ENCODE results near the gene NT5DC1. TPM values are rescaled to one million over a fixed set of nuclear protein-coding genes. Genes with fewer than 3 reads are reported as not detected.

The NT5DC1 gene
- polyA plus RNA-seq, 1 donor from 2014 or later: 1.3 TPM

- H4K20me1 ChIP-seq (ENCODE audit: insufficient read depth): no peaks in the 10 kb centered on the region
- no peaks in the 10 kb centered on the region for H3F3A ChIP-seq (ENCODE audit: insufficient read depth, low read length, poor library complexity, severe bottlenecking)
- no peaks in the 10 kb centered on the region for H3K27me3 ChIP-seq (ENCODE audit: insufficient read depth, low read depth, low read length)
- TF ChIP-seq MXI1 (conservative IDR thresholded peaks at IDR 0.05; ENCODE audit: poor library complexity, severe bottlenecking) (no peak), POLR2AphosphoS5 (IDR thresholded peaks at IDR 0.05) (no peak), TAF1 (IDR thresholded peaks at IDR 0.05; ENCODE audit: low read depth) (no peak), CTCF (IDR thresholded peaks at IDR 0.05; ENCODE audit: poor library complexity, severe bottlenecking) (no peak), SMC3 (conservative IDR thresholded peaks at IDR 0.05; ENCODE audit: poor library complexity) (no peak), EZH2 (IDR thresholded peaks at IDR 0.05; ENCODE audit: borderline replicate concordance, insufficient read depth, low read length, poor library complexity, severe bottlenecking) (no peak), EP300 (conservative IDR thresholded peaks at IDR 0.05; ENCODE audit: poor library complexity, severe bottlenecking) (no peak), REST (IDR thresholded peaks at IDR 0.05; ENCODE audit: borderline replicate concordance) (no peak)
- H3K79me2 ChIP-seq (replicated peaks; ENCODE audit: insufficient read depth, low read length): no peaks in the 10 kb centered on the region
- H3K4me3 ChIP-seq (ENCODE audit: low read length): no peak overlapping the region
- H3K9ac ChIP-seq (ENCODE audit: low read length): no peak overlapping the region
- no peak overlapping the region for H2AFZ ChIP-seq (ENCODE audit: low read depth, low read length)
- H3K36me3 ChIP-seq (ENCODE audit: insufficient read depth, low read length): no peaks in the 10 kb centered on the region
- H3K27ac ChIP-seq (ENCODE audit: low read length): no peak overlapping the region
- H3K9me3 ChIP-seq (ENCODE audit: low read length): no peaks in the 10 kb centered on the region
- no peak overlapping the region for H3K4me2 ChIP-seq (ENCODE audit: low read length)
- H3K9me2 ChIP-seq (ENCODE audit: insufficient read depth, low read length): no peaks in the 10 kb centered on the region
Observed at GRCh38 chr6:116139917-116140316, 39.3 kb downstream of the NT5DC1 start.

GRCh38 chr6:116144605-116145004 is 44.0 kb downstream of the NT5DC1 start:
- no peak overlapping the region for H3K4me2 ChIP-seq (ENCODE audit: low read length)
- H3K79me2 ChIP-seq (replicated peaks; ENCODE audit: insufficient read depth, low read length): no peaks in the 10 kb centered on the region
- no peaks in the 10 kb centered on the region for H3K9me2 ChIP-seq (ENCODE audit: insufficient read depth, low read length)
- no peak overlapping the region for H3K27ac ChIP-seq (ENCODE audit: low read length)
- H3K36me3 ChIP-seq (ENCODE audit: insufficient read depth, low read length): no peaks in the 10 kb centered on the region
- H3K9ac ChIP-seq (ENCODE audit: low read length): no peak overlapping the region
- no peaks in the 10 kb centered on the region for H3K27me3 ChIP-seq (ENCODE audit: insufficient read depth, low read depth, low read length)
- no peak overlapping the region for H2AFZ ChIP-seq (ENCODE audit: low read depth, low read length)
- no peaks in the 10 kb centered on the region for H3K9me3 ChIP-seq (ENCODE audit: low read length)
- no peak overlapping the region for H3K4me3 ChIP-seq (ENCODE audit: low read length)
- no peaks in the 10 kb centered on the region for H3F3A ChIP-seq (ENCODE audit: insufficient read depth, low read length, poor library complexity, severe bottlenecking)
- no peaks in the 10 kb centered on the region for H4K20me1 ChIP-seq (ENCODE audit: insufficient read depth)
- TF ChIP-seq SMC3 (conservative IDR thresholded peaks at IDR 0.05; ENCODE audit: poor library complexity) (no peak), EZH2 (IDR thresholded peaks at IDR 0.05; ENCODE audit: borderline replicate concordance, insufficient read depth, low read length, poor library complexity, severe bottlenecking) (no peak), TAF1 (IDR thresholded peaks at IDR 0.05; ENCODE audit: low read depth) (no peak), POLR2AphosphoS5 (IDR thresholded peaks at IDR 0.05) (no peak), MXI1 (conservative IDR thresholded peaks at IDR 0.05; ENCODE audit: poor library complexity, severe bottlenecking) (no peak), REST (IDR thresholded peaks at IDR 0.05; ENCODE audit: borderline replicate concordance) (no peak), CTCF (IDR thresholded peaks at IDR 0.05; ENCODE audit: poor library complexity, severe bottlenecking) (no peak), RAD21 (conservative IDR thresholded peaks at IDR 0.05) (no peak), EP300 (conservative IDR thresholded peaks at IDR 0.05; ENCODE audit: poor library complexity, severe bottlenecking) (no peak)
